SU-DHL-6 (cell line): ENCODE measurements around the gene DMD.

ENCODE experiments used
- H2AFZ ChIP-seq: fragments of 200-600 bp; sonication (generic); 2 replicates; pipeline ENCODE4 v1.6.1; 2014; ENCODE audit warnings: low read depth, mild to moderate bottlenecking, moderate library complexity, mixed read lengths, antibody characterized with exemption, low read length; ENCODE audit not compliant: severe bottlenecking
- H3F3A ChIP-seq: fragments of 200-600 bp; shearing (Covaris generic); 2 replicates; pipeline ENCODE4 v1.6.0; 2016; ENCODE audit warnings: antibody characterized with exemption, mild to moderate bottlenecking; ENCODE audit not compliant: insufficient read depth
- H3K27ac ChIP-seq: fragments of 200-600 bp; sonication (generic); 2 replicates; pipeline ENCODE4 v1.5.1; 2016; ENCODE audit warnings: low read depth, mild to moderate bottlenecking, low read length, moderate library complexity, mixed read lengths
- H3K27me3 ChIP-seq: fragments of 200-600 bp; sonication (generic), shearing (Covaris generic); 2 replicates; pipeline ENCODE4 v1.6.0; 2014; ENCODE audit warnings: mild to moderate bottlenecking, low read length
- H3K36me3 ChIP-seq: fragments of 200-600 bp; sonication (generic); 2 replicates; pipeline ENCODE4 v1.6.1; 2014; ENCODE audit warnings: mild to moderate bottlenecking, low read length, mixed read lengths
- H3K4me2 ChIP-seq: fragments of 300-600, 200-600 bp; shearing (Covaris generic), sonication (generic); 2 replicates; pipeline ENCODE4 v1.6.0; 2014; ENCODE audit warnings: low read length, low read depth, mild to moderate bottlenecking; ENCODE audit not compliant: poor library complexity, severe bottlenecking
- H3K4me3 ChIP-seq: fragments of 200-600 bp; sonication (generic); 2 replicates; pipeline ENCODE4 v1.5.1; 2014; ENCODE audit warnings: antibody characterized with exemption, low read length, mild to moderate bottlenecking, mixed read lengths; ENCODE audit not compliant: insufficient read depth, poor library complexity, severe bottlenecking
- H3K79me2 ChIP-seq: fragments of 200-600 bp; sonication (generic); 2 replicates; pipeline ENCODE4 v1.6.1; 2014; ENCODE audit warnings: mild to moderate bottlenecking, low read length, moderate library complexity; ENCODE audit not compliant: insufficient read depth
- H3K9ac ChIP-seq: fragments of 200-600 bp; sonication (generic); 2 replicates; pipeline ENCODE4 v1.7.0; 2014; ENCODE audit warnings: mild to moderate bottlenecking, low read length
- H3K9me2 ChIP-seq: fragments of 200-600 bp; sonication (generic); replicated peaks from 2 replicates; pipeline ENCODE4 v1.6.1; 2014; ENCODE audit warnings: low read length; ENCODE audit not compliant: insufficient read depth
- H3K9me3 ChIP-seq: fragments of 200-600 bp; sonication (generic); 2 replicates; pipeline ENCODE4 v1.6.1; 2014; ENCODE audit warnings: low read length, mixed read lengths; ENCODE audit not compliant: insufficient read depth
- H4K20me1 ChIP-seq: fragments of 200-600 bp; sonication (generic); 2 replicates; pipeline ENCODE4 v1.6.1; 2014; ENCODE audit warnings: low read depth, mild to moderate bottlenecking, antibody characterized with exemption, low read length, moderate library complexity, mixed read lengths
- EZH2phosphoT487 ChIP-seq: fragments of 200-600 bp; sonication (generic), shearing (Covaris generic); conservative IDR thresholded peaks from 2 replicates; pipeline ENCODE4 v1.6.1; 2018; ENCODE audit warnings: mild to moderate bottlenecking, antibody characterized with exemption, low read length, moderate library complexity, mixed read lengths
- TF ChIP-seq, protein P1 (sequence below): fragments of 200-600 bp; sonication (generic); IDR thresholded peaks from one replicate; pipeline ENCODE4 v1.5.1; 2017; ENCODE audit warnings: antibody characterized with exemption, mild to moderate bottlenecking, low read length, moderate library complexity; ENCODE audit not compliant: insufficient read depth, poor library complexity, severe bottlenecking

The DMD gene

DNA sequence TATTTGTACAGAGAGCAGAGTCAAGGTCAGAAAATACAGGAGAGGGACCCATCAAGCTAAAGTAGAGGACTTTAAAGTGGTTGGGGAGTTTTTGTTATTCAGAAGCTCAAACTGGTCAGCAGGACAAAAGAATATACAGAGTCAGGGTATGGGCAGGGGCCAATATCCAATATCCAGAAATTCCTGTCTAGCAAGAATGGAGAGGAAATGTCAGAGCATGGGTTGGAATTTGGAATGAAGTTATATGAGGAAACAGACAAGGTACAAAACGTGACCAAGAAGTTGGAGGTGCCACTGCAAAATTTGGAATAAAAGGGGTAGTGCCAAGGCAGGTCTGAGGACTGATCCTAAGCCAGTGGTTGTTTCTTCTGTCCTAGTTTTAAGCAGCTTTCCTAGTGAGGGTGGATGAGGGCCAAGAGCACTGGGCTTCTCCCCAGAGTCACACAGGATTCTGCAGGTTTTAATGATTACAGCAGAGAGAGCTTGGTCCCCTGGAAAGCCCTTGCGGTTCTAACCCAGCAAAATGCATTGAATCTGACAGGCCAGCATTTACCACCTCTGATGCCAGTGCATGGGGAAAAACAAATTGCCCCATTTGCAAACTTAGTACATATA lies 1834.8 kb downstream of the DMD start:
- no peaks in the 10 kb centered on the region for H3K36me3 ChIP-seq
- no peaks in the 10 kb centered on the region for H3F3A ChIP-seq
- H3K79me2 ChIP-seq: no peaks in the 10 kb centered on the region
- H3K27ac ChIP-seq: no peak overlapping the region
- no peak overlapping the region for H2AFZ ChIP-seq
- no peaks in the 10 kb centered on the region for H3K27me3 ChIP-seq
- no peaks in the 10 kb centered on the region for H3K9me3 ChIP-seq
- no peak overlapping the region for H3K9ac ChIP-seq
- no peak overlapping the region for H3K4me2 ChIP-seq
- H4K20me1 ChIP-seq: no peaks in the 10 kb centered on the region
- no peaks in the 10 kb centered on the region for H3K9me2 ChIP-seq
- no peak for TF ChIP-seq EZH2phosphoT487
- TF ChIP-seq, protein P1, sequence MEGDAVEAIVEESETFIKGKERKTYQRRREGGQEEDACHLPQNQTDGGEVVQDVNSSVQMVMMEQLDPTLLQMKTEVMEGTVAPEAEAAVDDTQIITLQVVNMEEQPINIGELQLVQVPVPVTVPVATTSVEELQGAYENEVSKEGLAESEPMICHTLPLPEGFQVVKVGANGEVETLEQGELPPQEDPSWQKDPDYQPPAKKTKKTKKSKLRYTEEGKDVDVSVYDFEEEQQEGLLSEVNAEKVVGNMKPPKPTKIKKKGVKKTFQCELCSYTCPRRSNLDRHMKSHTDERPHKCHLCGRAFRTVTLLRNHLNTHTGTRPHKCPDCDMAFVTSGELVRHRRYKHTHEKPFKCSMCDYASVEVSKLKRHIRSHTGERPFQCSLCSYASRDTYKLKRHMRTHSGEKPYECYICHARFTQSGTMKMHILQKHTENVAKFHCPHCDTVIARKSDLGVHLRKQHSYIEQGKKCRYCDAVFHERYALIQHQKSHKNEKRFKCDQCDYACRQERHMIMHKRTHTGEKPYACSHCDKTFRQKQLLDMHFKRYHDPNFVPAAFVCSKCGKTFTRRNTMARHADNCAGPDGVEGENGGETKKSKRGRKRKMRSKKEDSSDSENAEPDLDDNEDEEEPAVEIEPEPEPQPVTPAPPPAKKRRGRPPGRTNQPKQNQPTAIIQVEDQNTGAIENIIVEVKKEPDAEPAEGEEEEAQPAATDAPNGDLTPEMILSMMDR: no peak
- H3K4me3 ChIP-seq: no peak overlapping the region

DNA sequence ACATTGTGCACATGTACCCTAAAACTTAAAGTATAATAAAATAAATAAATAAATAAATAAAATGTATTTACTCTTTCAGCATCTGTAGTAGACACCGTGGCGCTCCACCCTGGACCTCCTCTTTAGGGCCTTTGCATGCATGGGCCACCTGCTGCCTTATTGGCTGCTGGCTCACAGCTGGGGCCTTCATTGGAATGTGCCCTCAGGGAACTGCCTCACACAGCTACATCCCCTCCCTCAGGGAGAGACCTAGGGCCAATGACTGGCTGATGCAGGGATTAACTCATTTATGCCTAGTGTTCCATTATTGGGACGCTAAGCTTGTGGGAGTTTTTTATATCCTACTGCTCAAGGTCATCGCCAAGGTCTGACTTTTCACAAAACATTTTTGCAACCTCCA lies 1836.6 kb downstream of the DMD start:
- no peak for TF ChIP-seq EZH2phosphoT487
- TF ChIP-seq, protein P1: no peak
- Histone ChIP-seq H3K27me3 (no peaks in the 10 kb centered on the region), H4K20me1 (no peaks in the 10 kb centered on the region), H3K9ac (no peak overlapping the region), H3K4me3 (no peak overlapping the region), H3K9me3 (no peaks in the 10 kb centered on the region), H3K27ac (no peak overlapping the region), H3K36me3 (no peaks in the 10 kb centered on the region), H3K4me2 (no peak overlapping the region), H3K79me2 (no peaks in the 10 kb centered on the region), H3K9me2 (no peaks in the 10 kb centered on the region), H2AFZ (no peak overlapping the region), H3F3A (no peaks in the 10 kb centered on the region)

DNA sequence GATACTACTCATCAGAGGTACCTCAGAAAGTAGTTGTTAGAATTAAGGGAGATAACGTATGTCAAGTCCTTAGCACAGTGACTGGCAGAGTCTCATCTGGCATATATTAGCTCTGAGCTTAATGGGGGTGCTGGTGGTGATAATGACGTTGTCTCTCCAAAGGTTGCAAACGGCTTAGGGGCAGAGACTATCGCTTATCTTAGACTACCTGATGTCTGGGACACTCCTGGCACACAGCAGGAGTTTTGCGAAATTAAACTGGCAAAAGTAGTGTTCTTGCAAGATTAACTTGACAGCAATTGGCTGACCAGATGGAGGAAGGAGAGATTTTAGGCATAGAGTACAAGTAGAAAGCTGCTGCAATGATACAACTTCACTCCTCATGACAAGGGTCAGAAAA lies 1839.4 kb downstream of the DMD start:
- no peaks in the 10 kb centered on the region for H3F3A ChIP-seq
- H3K79me2 ChIP-seq: no peaks in the 10 kb centered on the region
- H3K4me2 ChIP-seq: no peak overlapping the region
- no peak overlapping the region for H2AFZ ChIP-seq
- no peaks in the 10 kb centered on the region for H3K9me2 ChIP-seq
- no peaks in the 10 kb centered on the region for H3K27me3 ChIP-seq
- H3K36me3 ChIP-seq: no peaks in the 10 kb centered on the region
- H3K27ac ChIP-seq: no peak overlapping the region
- H3K9ac ChIP-seq: no peak overlapping the region
- H3K4me3 ChIP-seq: no peak overlapping the region
- TF ChIP-seq, protein P1: no peak
- no peak for TF ChIP-seq EZH2phosphoT487
- H3K9me3 ChIP-seq: no peaks in the 10 kb centered on the region
- H4K20me1 ChIP-seq: no peaks in the 10 kb centered on the region
